ENCODE results near the gene EIF2S3. TPM values are rescaled to one million over a fixed set of nuclear protein-coding genes. Genes with fewer than 3 reads are reported as not detected.

EIF2S3 gene
- total RNA-seq, 2 experiments from 2014 or later = 197 to 202 TPM

- H3K9me3 ChIP-seq (ENCODE audit: control insufficient read depth in 1 of 2, insufficient read depth in 1 of 2, low read length in 2 of 2) = no peaks in the 10 kb centered on the region
- H3K36me3 Mint-ChIP-seq (ENCODE audit: low read depth) = peaks cover 14% of the 10 kb centered on the region
- H3K4me3 Mint-ChIP-seq = peak overlapping the region; percentile 94
- no peaks in the 10 kb centered on the region for H3K9me3 Mint-ChIP-seq
- ChIA-PET CTCF (interaction anchor here (1.7 kb wide), 1 partner anchor 121 kb away, joined by 5 read pairs; no protein-coding TSS in a partner anchor), POLR2A (interaction anchor here (4.2 kb wide), 1 partner anchor 31 kb away, joined by 91 read pairs; the partner anchor contains the start of gene EIF2S3)
- H3K36me3 ChIP-seq (ENCODE audit: insufficient read depth, low read length) = no peaks in the 10 kb centered on the region
- intact Hi-C loops (cut with DNase I, micrococcal nuclease) = loop anchor here in 1 of 2 experiments (10.0 kb wide), 2 partner anchors 69 to 239 kb away; partner anchors contain the start of gene SAT1
- peak overlapping the region; percentile 94 for H3K27ac Mint-ChIP-seq
- H3K27ac ChIP-seq (ENCODE audit: low read depth in 1 of 2, low read length in 2 of 2) = no peak overlapping the region
- no peak for TF ChIP-seq CTCF (IDR thresholded peaks at IDR 0.05)
- peaks cover 38% of the 10 kb centered on the region for H3K4me1 Mint-ChIP-seq (ENCODE audit: low read depth)
- peak overlapping the region; percentile 76 for H3K4me3 ChIP-seq (ENCODE audit: low read length)
- H3K4me1 ChIP-seq (ENCODE audit: insufficient read depth, low read length) = peaks cover 11% of the 10 kb centered on the region
- no peak for ATAC-seq (ENCODE audit: poor library complexity)
- DNase-seq = no peak
- H3K27me3 Mint-ChIP-seq = no peaks in the 10 kb centered on the region
- H3K27me3 ChIP-seq (ENCODE audit: control insufficient read depth in 1 of 2, insufficient read depth in 2 of 2, low read length in 2 of 2) = no peaks in the 10 kb centered on the region
Measured at GRCh38 chrX:24023544-24023943, 31.2 kb upstream of the EIF2S3 start.

- ChIA-PET POLR2A (interaction anchor here (2.2 to 4.2 kb wide), 3 partner anchors 28 to 116 kb away, joined by 9 to 91 read pairs (median 40); partner anchors contain the start of genes APOO, CXorf58 and EIF2S3), CTCF (interaction anchor here (0.8 kb wide), 1 partner anchor 30 kb away, joined by 3 read pairs; the partner anchor contains the start of gene EIF2S3)
- H3K27ac ChIP-seq (ENCODE audit: low read depth in 1 of 2, low read length in 2 of 2) = no peak overlapping the region
- intact Hi-C loops (cut with DNase I, micrococcal nuclease) = loop anchor here (2.0 to 10.0 kb wide), 4 partner anchors 31 to 239 kb away; partner anchors contain the start of genes EIF2S3 (in 2 of the 2), CXorf58 (in 1 of the 2) and SAT1 (in 1 of the 2)
- H3K36me3 ChIP-seq (ENCODE audit: insufficient read depth, low read length) = no peaks in the 10 kb centered on the region
- H3K4me1 Mint-ChIP-seq (ENCODE audit: low read depth) = peaks cover 38% of the 10 kb centered on the region
- ATAC-seq (ENCODE audit: poor library complexity) (no peak), DNase-seq (peak in 2 of 14 experiments; percentile 9 to 15)
- peak overlapping the region; percentile 94 for H3K4me3 Mint-ChIP-seq
- no peaks in the 10 kb centered on the region for H3K9me3 Mint-ChIP-seq
- H3K27me3 ChIP-seq (ENCODE audit: control insufficient read depth in 1 of 2, insufficient read depth in 2 of 2, low read length in 2 of 2) = no peaks in the 10 kb centered on the region
- H3K27ac Mint-ChIP-seq = peak overlapping the region; percentile 94
- H3K4me1 ChIP-seq (ENCODE audit: insufficient read depth, low read length) = peaks cover 11% of the 10 kb centered on the region
- H3K9me3 ChIP-seq (ENCODE audit: control insufficient read depth in 1 of 2, insufficient read depth in 1 of 2, low read length in 2 of 2) = no peaks in the 10 kb centered on the region
- peak overlapping the region; percentile 76 for H3K4me3 ChIP-seq (ENCODE audit: low read length)
- peaks cover 14% of the 10 kb centered on the region for H3K36me3 Mint-ChIP-seq (ENCODE audit: low read depth)
- TF ChIP-seq CTCF (IDR thresholded peaks at IDR 0.05) = no peak
- H3K27me3 Mint-ChIP-seq = no peaks in the 10 kb centered on the region
Measured at GRCh38 chrX:24023972-24024669, 30.6 kb upstream of the EIF2S3 start.

GRCh38 chrX:24024819-24025740, 29.7 kb upstream of the EIF2S3 start:
- ChIA-PET POLR2A (interaction anchor here (0.7 to 4.2 kb wide), 11 partner anchors 27 to 282 kb away, joined by 3 to 91 read pairs (median 6); partner anchors contain the start of genes ACOT9, APOO, CXorf58 and EIF2S3), CTCF (interaction anchor here (0.8 to 3.5 kb wide), 5 partner anchors 29 to 242 kb away, joined by 3 to 41 read pairs (median 5); partner anchors contain the start of genes APOO, CXorf58, EIF2S3 and SAT1)
- H3K4me1 ChIP-seq (ENCODE audit: insufficient read depth, low read length) = peaks cover 7% of the 10 kb centered on the region
- Mint-ChIP-seq H3K4me1 (ENCODE audit: low read depth) (peaks cover 30% of the 10 kb centered on the region), H3K27me3 (no peaks in the 10 kb centered on the region), H3K4me3 (peak overlapping the region; percentile 94), H3K36me3 (ENCODE audit: low read depth) (peaks cover 14% of the 10 kb centered on the region), H3K27ac (peak overlapping the region; percentile 94), H3K9me3 (no peaks in the 10 kb centered on the region)
- no peaks in the 10 kb centered on the region for H3K9me3 ChIP-seq (ENCODE audit: control insufficient read depth in 1 of 2, insufficient read depth in 1 of 2, low read length in 2 of 2)
- no peaks in the 10 kb centered on the region for H3K27me3 ChIP-seq (ENCODE audit: control insufficient read depth in 1 of 2, insufficient read depth in 2 of 2, low read length in 2 of 2)
- ATAC-seq (ENCODE audit: poor library complexity) (peak; percentile 85), DNase-seq (peak; percentile 63 to 90 (median 76))
- TF ChIP-seq CTCF (IDR thresholded peaks at IDR 0.05) = no peak
- intact Hi-C loops (cut with DNase I, micrococcal nuclease) = loop anchor here (2.0 to 10.0 kb wide), 4 partner anchors 30 to 240 kb away; partner anchors contain the start of genes EIF2S3 (in 2 of the 2), CXorf58 (in 1 of the 2) and SAT1 (in 1 of the 2)
- no peaks in the 10 kb centered on the region for H3K36me3 ChIP-seq (ENCODE audit: insufficient read depth, low read length)
- peak overlapping the region; percentile 76 for H3K4me3 ChIP-seq (ENCODE audit: low read length)
- peak overlapping the region in 1 of 2 donors; percentile 74 for H3K27ac ChIP-seq (ENCODE audit: low read depth in 1 of 2, low read length in 2 of 2)
